IMR-90 (cell line): ENCODE results near the gene IRF2BP2.

Experiments used
- POLR2A ChIP-seq: IDR thresholded peaks from 2 replicates; pipeline ENCODE4 v1.6.1; 2012; ENCODE audit warnings: mild to moderate bottlenecking, low read depth, low read length
- RAD21 ChIP-seq: IDR thresholded peaks from 2 replicates; pipeline ENCODE4 v1.6.1; 2012; ENCODE audit warnings: low read length, improper control_type of control experiment
- TF ChIP-seq, protein P1 (sequence below): conservative IDR thresholded peaks from 2 replicates; pipeline ENCODE4 v1.5.1; 2012; ENCODE audit warnings: mild to moderate bottlenecking, low read depth, low read length, improper control_type of control experiment
- TF ChIP-seq, protein P2 (sequence below): fragments of 150-350 bp; IDR thresholded peaks from 2 replicates; pipeline ENCODE4 v1.6.1; 2016; ENCODE audit warnings: low read depth, mild to moderate bottlenecking, low read length, moderate library complexity, borderline replicate concordance

DNA sequence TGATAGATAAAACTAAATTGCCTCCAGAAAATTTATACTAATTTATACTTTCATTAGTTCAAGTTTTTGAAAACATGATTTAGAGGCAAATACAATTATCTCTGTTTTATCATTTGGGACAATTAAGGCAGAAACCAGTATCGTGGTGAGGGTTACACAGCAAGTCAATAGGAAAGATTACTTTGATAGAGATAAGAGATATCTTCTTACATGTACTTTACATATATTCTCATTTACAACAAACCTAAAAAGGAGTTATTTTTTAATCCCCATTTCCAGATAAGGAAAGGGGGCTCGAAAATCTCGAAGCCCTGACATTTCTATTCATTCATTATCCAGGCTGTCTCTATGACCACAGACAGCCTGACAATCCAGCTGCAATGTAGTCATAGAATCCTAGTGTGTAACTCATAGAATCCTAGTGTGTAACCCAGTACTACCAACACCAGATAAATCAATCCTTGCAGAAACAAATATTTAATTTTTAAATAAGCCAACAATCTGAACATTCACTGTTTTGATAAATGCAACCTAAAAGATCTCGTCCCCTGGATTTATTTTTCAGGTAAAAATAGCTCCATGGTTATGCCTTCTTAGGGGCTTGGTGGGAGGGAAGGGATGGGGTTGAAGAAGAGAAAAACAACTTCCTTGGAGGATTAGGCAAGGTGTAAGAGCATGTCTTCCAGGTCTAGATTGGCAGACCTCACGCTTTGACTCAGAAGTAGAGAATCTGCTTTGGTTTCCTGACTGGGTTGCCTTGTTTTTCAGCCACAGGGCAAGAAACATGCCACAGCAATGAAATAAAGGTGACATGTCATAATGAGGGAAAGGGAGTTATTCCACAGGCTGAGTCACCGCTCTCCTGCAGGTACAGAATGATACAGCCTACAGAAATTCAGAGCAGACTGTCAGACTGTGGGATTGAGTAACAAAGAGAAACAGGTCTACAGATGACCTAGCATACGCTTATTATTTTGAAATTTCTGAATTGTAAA lies 45.6 kb downstream of the IRF2BP2 start:
- TF ChIP-seq, protein P1, sequence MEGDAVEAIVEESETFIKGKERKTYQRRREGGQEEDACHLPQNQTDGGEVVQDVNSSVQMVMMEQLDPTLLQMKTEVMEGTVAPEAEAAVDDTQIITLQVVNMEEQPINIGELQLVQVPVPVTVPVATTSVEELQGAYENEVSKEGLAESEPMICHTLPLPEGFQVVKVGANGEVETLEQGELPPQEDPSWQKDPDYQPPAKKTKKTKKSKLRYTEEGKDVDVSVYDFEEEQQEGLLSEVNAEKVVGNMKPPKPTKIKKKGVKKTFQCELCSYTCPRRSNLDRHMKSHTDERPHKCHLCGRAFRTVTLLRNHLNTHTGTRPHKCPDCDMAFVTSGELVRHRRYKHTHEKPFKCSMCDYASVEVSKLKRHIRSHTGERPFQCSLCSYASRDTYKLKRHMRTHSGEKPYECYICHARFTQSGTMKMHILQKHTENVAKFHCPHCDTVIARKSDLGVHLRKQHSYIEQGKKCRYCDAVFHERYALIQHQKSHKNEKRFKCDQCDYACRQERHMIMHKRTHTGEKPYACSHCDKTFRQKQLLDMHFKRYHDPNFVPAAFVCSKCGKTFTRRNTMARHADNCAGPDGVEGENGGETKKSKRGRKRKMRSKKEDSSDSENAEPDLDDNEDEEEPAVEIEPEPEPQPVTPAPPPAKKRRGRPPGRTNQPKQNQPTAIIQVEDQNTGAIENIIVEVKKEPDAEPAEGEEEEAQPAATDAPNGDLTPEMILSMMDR, result no peak
- TF ChIP-seq POLR2A (no peak), RAD21 (no peak)
- TF ChIP-seq, protein P2, sequence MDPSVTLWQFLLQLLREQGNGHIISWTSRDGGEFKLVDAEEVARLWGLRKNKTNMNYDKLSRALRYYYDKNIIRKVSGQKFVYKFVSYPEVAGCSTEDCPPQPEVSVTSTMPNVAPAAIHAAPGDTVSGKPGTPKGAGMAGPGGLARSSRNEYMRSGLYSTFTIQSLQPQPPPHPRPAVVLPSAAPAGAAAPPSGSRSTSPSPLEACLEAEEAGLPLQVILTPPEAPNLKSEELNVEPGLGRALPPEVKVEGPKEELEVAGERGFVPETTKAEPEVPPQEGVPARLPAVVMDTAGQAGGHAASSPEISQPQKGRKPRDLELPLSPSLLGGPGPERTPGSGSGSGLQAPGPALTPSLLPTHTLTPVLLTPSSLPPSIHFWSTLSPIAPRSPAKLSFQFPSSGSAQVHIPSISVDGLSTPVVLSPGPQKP, result no peak
